IMR-90 (cell line): Measurements from ENCODE around the gene XPO4. TPM values are rescaled to one million over a fixed set of nuclear protein-coding genes. Genes with fewer than 3 reads are reported as not detected.

ENCODE experiments used
- ATAC-seq: fragments of 200-7000 bp; cut with Tn5 transposase; 2 replicates; pipeline ENCODE4 v1.9.1; 2020; ENCODE audit warnings: low read depth, mild to moderate bottlenecking, moderate library complexity
- BruUV-seq: library from RNA; stranded (reverse); fragments of 400-500 nt; replicated peaks from 2 replicates; lab custom pipeline; 2021; lab: Mats Ljungman, UMichigan
- CTCF ChIA-PET: fragments of 300-600 bp; formaldehyde crosslinking; extraction: SDS; loops from one replicate; lab custom pipeline; 2021; ENCODE audit warnings: antibody characterized with exemption; lab: Yijun Ruan, JAX
- POLR2A ChIA-PET: fragments of 300-600 bp; sonication (Branson Sonifier 250); formaldehyde crosslinking; loops from one replicate; lab custom pipeline; 2022; ENCODE audit warnings: antibody characterized with exemption; ENCODE audit not compliant: unreplicated experiment; lab: Charles Lee
- DNase-seq: peaks from one replicate; pipeline ENCODE4 v3.0.0; 2013
- H2AFZ ChIP-seq: replicated peaks from 2 replicates; pipeline ENCODE3; 2013; ENCODE audit warnings: low read length, mild to moderate bottlenecking; ENCODE audit not compliant: poor library complexity
- H2AK5ac ChIP-seq: 2 replicates; pipeline ENCODE4 v1.6.1; 2013; ENCODE audit warnings: low read depth, low read length, inconsistent platforms
- H2AK9ac ChIP-seq: replicated peaks from 2 replicates; pipeline ENCODE3; 2013; ENCODE audit warnings: mild to moderate bottlenecking, low read depth, low read length, moderate library complexity; ENCODE audit not compliant: poor library complexity
- H2BK120ac ChIP-seq: 2 replicates; pipeline ENCODE4 v1.6.1; 2013; ENCODE audit warnings: low read depth, low read length, inconsistent platforms
- H2BK15ac ChIP-seq: 3 replicates; pipeline ENCODE4 v1.6.1; 2013; ENCODE audit warnings: low read depth, low read length, inconsistent platforms
- H2BK20ac ChIP-seq: 2 replicates; pipeline ENCODE4 v1.6.1; 2013; ENCODE audit warnings: low read depth, mild to moderate bottlenecking, inconsistent platforms, low read length, moderate library complexity
- H2BK5ac ChIP-seq: 2 replicates; pipeline ENCODE4 v1.6.1; 2013; ENCODE audit warnings: mild to moderate bottlenecking, low read depth, low read length, inconsistent platforms; ENCODE audit not compliant: poor library complexity, severe bottlenecking
- H3K14ac ChIP-seq: replicated peaks from 2 replicates; pipeline ENCODE4 v1.6.1; 2013; ENCODE audit warnings: low read depth, low read length, inconsistent platforms
- H3K18ac ChIP-seq: 2 replicates; pipeline ENCODE4 v1.6.1; 2013; ENCODE audit warnings: low read depth, low read length, control low read depth
- H3K23ac ChIP-seq: 2 replicates; pipeline ENCODE4 v1.6.1; 2013; ENCODE audit warnings: low read depth, low read length, inconsistent platforms
- H3K27ac ChIP-seq: 2 replicates; pipeline ENCODE4 v1.5.1; 2013; ENCODE audit warnings: mild to moderate bottlenecking, control low read depth, low read length; ENCODE audit not compliant: insufficient read depth
- H3K27me3 ChIP-seq: 2 replicates; pipeline ENCODE4 v1.6.1; 2013; ENCODE audit warnings: low read length; ENCODE audit not compliant: control insufficient read depth, insufficient read depth
- H3K36me3 ChIP-seq: 2 replicates; pipeline ENCODE4 v1.6.1; 2013; ENCODE audit warnings: low read length, mixed read lengths; ENCODE audit not compliant: control insufficient read depth, insufficient read depth
- H3K4ac ChIP-seq: 2 replicates; pipeline ENCODE4 v1.6.1; 2013; ENCODE audit warnings: low read depth, low read length, inconsistent platforms
- H3K4me1 ChIP-seq: 2 replicates; pipeline ENCODE4 v1.6.1; 2013; ENCODE audit warnings: low read length, mixed read lengths; ENCODE audit not compliant: control insufficient read depth, insufficient read depth
- H3K4me2 ChIP-seq: 2 replicates; pipeline ENCODE4 v1.6.1; 2013; ENCODE audit warnings: low read depth, mild to moderate bottlenecking, control low read depth, low read length, moderate library complexity
- H3K4me3 ChIP-seq: 2 replicates; pipeline ENCODE4 v1.5.1; 2013; ENCODE audit warnings: low read depth, mild to moderate bottlenecking, control low read depth, low read length, moderate library complexity; ENCODE audit not compliant: insufficient read depth
- H3K56ac ChIP-seq: 2 replicates; pipeline ENCODE4 v1.6.1; 2013; ENCODE audit warnings: low read length, inconsistent platforms; ENCODE audit not compliant: insufficient read depth; ENCODE audit errors: extremely low read depth
- H3K79me1 ChIP-seq, 2 experiments: 2 replicates each; pipeline ENCODE4 v1.6.1; 2013; ENCODE audit warnings: low read length in 2 of 2, inconsistent platforms in 1 of 2, low read depth in 1 of 2
- H3K9ac ChIP-seq: 2 replicates; pipeline ENCODE4 v1.6.1; 2013; ENCODE audit warnings: low read depth, low read length, control low read depth
- H3K9me1 ChIP-seq: 2 replicates; pipeline ENCODE4 v1.6.1; 2013; ENCODE audit warnings: low read length, inconsistent platforms; ENCODE audit not compliant: insufficient read depth
- H3K9me3 ChIP-seq: 2 replicates; pipeline ENCODE4 v1.6.1; 2013; ENCODE audit warnings: low read length; ENCODE audit not compliant: control insufficient read depth, insufficient read depth
- H4K20me1 ChIP-seq: 2 replicates; pipeline ENCODE4 v1.6.1; 2013; ENCODE audit warnings: low read length, inconsistent platforms; ENCODE audit not compliant: insufficient read depth
- H4K5ac ChIP-seq: 2 replicates; pipeline ENCODE4 v1.6.1; 2013; ENCODE audit warnings: mild to moderate bottlenecking, low read depth, low read length, control low read depth
- H4K8ac ChIP-seq, 2 experiments: 2 replicates each; pipeline ENCODE4 v1.6.1; 2013; ENCODE audit warnings: low read depth in 2 of 2, low read length in 2 of 2, control low read depth in 1 of 2, inconsistent platforms in 1 of 2
- H4K91ac ChIP-seq: 2 replicates; pipeline ENCODE4 v1.6.1; 2013; ENCODE audit warnings: low read depth, low read length, inconsistent platforms; ENCODE audit not compliant: insufficient read depth
- CHD1 ChIP-seq: IDR thresholded peaks from 2 replicates; pipeline ENCODE4 v1.6.1; 2012; ENCODE audit warnings: low read depth, low read length, improper control_type of control experiment
- MAZ ChIP-seq: IDR thresholded peaks from 2 replicates; pipeline ENCODE4 v1.6.1; 2012; ENCODE audit warnings: low read depth, mild to moderate bottlenecking, low read length, improper control_type of control experiment, moderate library complexity, borderline replicate concordance
- POLR2A ChIP-seq: IDR thresholded peaks from 2 replicates; pipeline ENCODE4 v1.6.1; 2012; ENCODE audit warnings: mild to moderate bottlenecking, low read depth, low read length
- RAD21 ChIP-seq: IDR thresholded peaks from 2 replicates; pipeline ENCODE4 v1.6.1; 2012; ENCODE audit warnings: low read length, improper control_type of control experiment
- WGBS, 2 experiments: methylation state at CpG; one replicate each; pipeline versions ENCODE4 v1.1.5 to v1.1.7; 2013; ENCODE audit warnings: missing lambda C conversion rate in 2 of 2; ENCODE audit not compliant: insufficient read length in 1 of 2; ENCODE audit errors: extremely low coverage in 2 of 2; 5-methylcytosine and 5-hydroxymethylcytosine counted together
- dilution Hi-C: fragments of 300-500 bp; cut with HindIII; formaldehyde crosslinking; loops from one replicate; pipeline ENCODE4 v1.14.3; 2018; ENCODE audit warnings: low sequenced_read_pairs; ENCODE audit not compliant: unreplicated experiment
- in situ Hi-C: fragments of 300-500 bp; cut with MboI; formaldehyde crosslinking; loops from 3 replicates; pipeline ENCODE4 v1.14.3; 2019; ENCODE audit warnings: low sequenced_read_pairs, inconsistent platforms, mixed read lengths
- intact Hi-C: fragments of 100-400 bp; cut with micrococcal nuclease; formaldehyde crosslinking; loops from 2 replicates; pipeline ENCODE4 v1.10.0; 2022
- polyA plus RNA-seq, 3 experiments: library from polyadenylated mRNA; depleted of rRNA; stranded (reverse); fragments of >200 nt; gene quantifications; 2 replicates each; pipeline ENCODE4 v1.2.3, GENCODE V29; 2012; ENCODE audit warnings: low replicate concordance in 1 of 3
- total RNA-seq: library from RNA; depleted of rRNA; stranded (reverse); fragments of >200 nt; gene quantifications from 2 replicates; pipeline ENCODE4 v1.2.3, GENCODE V29; 2012
- TF ChIP-seq, protein P1 (sequence below): fragments of 150-350 bp; IDR thresholded peaks from 2 replicates; pipeline ENCODE4 v1.6.1; 2016; ENCODE audit warnings: low read depth, mild to moderate bottlenecking, low read length, moderate library complexity, borderline replicate concordance

Gene XPO4
- total and polyA plus RNA-seq, 2 of the 4 experiments (the other 2 are of a cell fraction): 5.0 to 21.1 TPM

DNA sequence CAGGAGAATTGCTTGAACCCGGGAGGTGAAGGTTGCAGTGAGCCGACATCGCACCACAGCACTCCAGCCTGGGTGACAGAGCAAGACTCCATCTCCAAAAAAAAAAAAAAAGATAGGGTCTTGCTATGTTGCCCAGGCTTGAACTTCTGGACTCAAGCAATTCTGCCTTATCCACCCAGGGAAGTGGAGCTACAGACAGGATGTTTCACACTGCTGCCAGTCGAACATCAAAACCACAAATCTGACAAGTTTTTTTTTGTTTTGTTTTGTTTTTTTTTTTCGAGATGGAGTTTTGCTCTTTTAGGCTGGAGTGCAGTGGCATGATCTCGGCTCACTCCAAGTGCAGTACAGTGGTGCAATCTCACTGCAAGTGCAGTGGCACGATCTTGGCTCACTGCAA lies 10.8 kb downstream of the XPO4 start:
- Histone ChIP-seq H3K56ac (no peak overlapping the region), H3K4me1 (no peaks in the 10 kb centered on the region), H4K91ac (no peak overlapping the region), H4K20me1 (peaks cover 25% of the 10 kb centered on the region), H2BK120ac (no peak overlapping the region), H3K4ac (no peak overlapping the region), H3K79me1 (peaks cover 15 to 66% of the 10 kb centered on the region in 2 experiments), H3K23ac (no peak overlapping the region), H4K5ac (no peak overlapping the region), H2BK20ac (no peak overlapping the region), H2AK5ac (no peak overlapping the region), H2BK15ac (no peak overlapping the region), H3K27me3 (no peaks in the 10 kb centered on the region), H3K9ac (no peak overlapping the region), H3K27ac (no peak overlapping the region), H3K9me1 (0 out of 2 replicates have a peak, but pooled peaks cover 3% of the 10 kb centered on the region), H3K9me3 (no peaks in the 10 kb centered on the region), H3K14ac (no peak overlapping the region), H3K4me2 (no peak overlapping the region), H4K8ac (no peak overlapping the region), H2BK5ac (no peak overlapping the region), H2AFZ (no peak overlapping the region), H3K4me3 (no peak overlapping the region), H3K36me3 (0 out of 2 replicates have a peak, but pooled peaks cover 1% of the 10 kb centered on the region), H3K18ac (no peak overlapping the region), H2AK9ac (no peak overlapping the region)
- POLR2A ChIA-PET: no interaction called here
- TF ChIP-seq CHD1 (no peak), MAZ (no peak), RAD21 (no peak), POLR2A (no peak)
- TF ChIP-seq, protein P1, sequence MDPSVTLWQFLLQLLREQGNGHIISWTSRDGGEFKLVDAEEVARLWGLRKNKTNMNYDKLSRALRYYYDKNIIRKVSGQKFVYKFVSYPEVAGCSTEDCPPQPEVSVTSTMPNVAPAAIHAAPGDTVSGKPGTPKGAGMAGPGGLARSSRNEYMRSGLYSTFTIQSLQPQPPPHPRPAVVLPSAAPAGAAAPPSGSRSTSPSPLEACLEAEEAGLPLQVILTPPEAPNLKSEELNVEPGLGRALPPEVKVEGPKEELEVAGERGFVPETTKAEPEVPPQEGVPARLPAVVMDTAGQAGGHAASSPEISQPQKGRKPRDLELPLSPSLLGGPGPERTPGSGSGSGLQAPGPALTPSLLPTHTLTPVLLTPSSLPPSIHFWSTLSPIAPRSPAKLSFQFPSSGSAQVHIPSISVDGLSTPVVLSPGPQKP: no peak
- BruUV-seq: no TSS peak
- intact Hi-C loops: no loop called here
- no peak for ATAC-seq
- 100% methylated on average over 1 of the region's 7 CpGs; no CpG with 5 or more reads in 1 of the 2 experiments for WGBS, 2 experiments
- no peak for DNase-seq
- in situ Hi-C loops: no loop called here
- CTCF ChIA-PET: no interaction called here
- dilution Hi-C loops: no loop called here
